22Rv1 (cell line): ENCODE measurements around the gene NSUN3.
A peak's percentile ranks its signal among the peaks of the same experiment; 100 is the strongest.
"Not testable (repeated sequence)": the region's sequence is repeated elsewhere in the genome, so short reads cannot be mapped to it uniquely, and the experiment has no call there.

Experiments used
- H3K27ac ChIP-seq: fragments of 450-650 bp; 2 replicates; pipeline ENCODE4 v1.5.1; 2017
- CTCF ChIP-seq: fragments of 450-650 bp; IDR thresholded peaks from 2 replicates; pipeline ENCODE4 v1.5.1; 2017; ENCODE audit warnings: mild to moderate bottlenecking
- ZFX ChIP-seq: fragments of 450-650 bp; IDR thresholded peaks from 2 replicates; pipeline ENCODE4 v1.6.1; 2017; ENCODE audit warnings: antibody characterized with exemption, borderline replicate concordance

Gene NSUN3

GRCh38 chr3:94036909-94037507 lies 25.9 kb upstream of the NSUN3 start:
- no peak overlapping the region for H3K27ac ChIP-seq
- peak; percentile 75 for TF ChIP-seq CTCF
- TF ChIP-seq ZFX, result no peak

- H3K27ac ChIP-seq, result no peak overlapping the region
- TF ChIP-seq CTCF, result no peak
- TF ChIP-seq ZFX, result no peak
Observed at GRCh38 chr3:94043285-94043684, 19.6 kb upstream of the NSUN3 start.

GRCh38 chr3:94044100-94044936 lies 18.5 kb upstream of the NSUN3 start:
- not testable (repeated sequence) for H3K27ac ChIP-seq

GRCh38 chr3:94046533-94046932 lies 16.3 kb upstream of the NSUN3 start:
- TF ChIP-seq ZFX (no peak), CTCF (no peak)
- no peak overlapping the region for H3K27ac ChIP-seq

GRCh38 chr3:94049267-94049666 lies 13.6 kb upstream of the NSUN3 start:
- TF ChIP-seq ZFX (no peak), CTCF (no peak)
- H3K27ac ChIP-seq, result no peak overlapping the region

GRCh38 chr3:94050546-94050945 lies 12.3 kb upstream of the NSUN3 start:
- TF ChIP-seq CTCF (no peak), ZFX (no peak)

GRCh38 chr3:94061297-94061696 lies 1.6 kb upstream of the NSUN3 start:
- TF ChIP-seq ZFX (no peak), CTCF (no peak)
- H3K27ac ChIP-seq, result no peak overlapping the region

More at GRCh38 chr3:94050546-94050945, 12.3 kb upstream of the NSUN3 start:
- no peak overlapping the region for H3K27ac ChIP-seq
